ENCODE results near the gene CREBBP.

Gene CREBBP

GRCh38 chr16:3873482-3874173 lies 6.9 kb downstream of the CREBBP start:
- Mint-ChIP-seq H3K36me3 (ENCODE audit: low read depth) (peaks cover 23% of the 10 kb centered on the region), H3K9me3 (no peaks in the 10 kb centered on the region), H3K4me3 (no peak overlapping the region), H3K4me1 (ENCODE audit: low read depth) (peaks cover 52% of the 10 kb centered on the region), H3K27me3 (ENCODE audit: low read depth) (peaks cover 3% of the 10 kb centered on the region), H3K27ac (no peak overlapping the region)

- no peak overlapping the region for H3K4me3 Mint-ChIP-seq
Observed at GRCh38 chr16:3872216-3872895, 8.2 kb downstream of the CREBBP start.

GRCh38 chr16:3868967-3869366 lies 11.5 kb downstream of the CREBBP start:
- Mint-ChIP-seq H3K4me1 (ENCODE audit: low read depth) (peaks cover 35% of the 10 kb centered on the region), H3K9me3 (no peaks in the 10 kb centered on the region), H3K27me3 (ENCODE audit: low read depth) (no peaks in the 10 kb centered on the region), H3K27ac (no peak overlapping the region), H3K4me3 (no peak overlapping the region), H3K36me3 (ENCODE audit: low read depth) (peaks cover 7% of the 10 kb centered on the region)

More at GRCh38 chr16:3872216-3872895, 8.2 kb downstream of the CREBBP start:
- Mint-ChIP-seq H3K4me1 (ENCODE audit: low read depth) (peaks cover 44% of the 10 kb centered on the region), H3K27ac (no peak overlapping the region), H3K9me3 (no peaks in the 10 kb centered on the region), H3K36me3 (ENCODE audit: low read depth) (peaks cover 12% of the 10 kb centered on the region), H3K27me3 (ENCODE audit: low read depth) (no peaks in the 10 kb centered on the region)

- H3K9me3 Mint-ChIP-seq: no peaks in the 10 kb centered on the region
- H3K4me3 Mint-ChIP-seq: no peak overlapping the region
- H3K27ac Mint-ChIP-seq: no peak overlapping the region
- no peaks in the 10 kb centered on the region for H3K27me3 Mint-ChIP-seq (ENCODE audit: low read depth)
- H3K4me1 Mint-ChIP-seq (ENCODE audit: low read depth): peaks cover 33% of the 10 kb centered on the region
- H3K36me3 Mint-ChIP-seq (ENCODE audit: low read depth): peaks cover 7% of the 10 kb centered on the region
Observed at GRCh38 chr16:3868556-3868955, 12.0 kb downstream of the CREBBP start.

- Mint-ChIP-seq H3K4me3 (no peak overlapping the region), H3K27me3 (ENCODE audit: low read depth) (no peaks in the 10 kb centered on the region), H3K36me3 (ENCODE audit: low read depth) (peaks cover 5% of the 10 kb centered on the region), H3K27ac (no peak overlapping the region), H3K9me3 (no peaks in the 10 kb centered on the region), H3K4me1 (ENCODE audit: low read depth) (peaks cover 34% of the 10 kb centered on the region)
Observed at GRCh38 chr16:3866703-3867431, 13.6 kb downstream of the CREBBP start.

GRCh38 chr16:3865241-3865640 lies 15.3 kb downstream of the CREBBP start:
- no peaks in the 10 kb centered on the region for H3K27me3 Mint-ChIP-seq (ENCODE audit: low read depth)
- peaks cover 22% of the 10 kb centered on the region for H3K4me1 Mint-ChIP-seq (ENCODE audit: low read depth)
- H3K36me3 Mint-ChIP-seq (ENCODE audit: low read depth): peaks cover 2% of the 10 kb centered on the region
- H3K4me3 Mint-ChIP-seq: no peak overlapping the region
- no peak overlapping the region for H3K27ac Mint-ChIP-seq
- no peaks in the 10 kb centered on the region for H3K9me3 Mint-ChIP-seq

GRCh38 chr16:3864562-3864961 lies 16.0 kb downstream of the CREBBP start:
- Mint-ChIP-seq H3K4me1 (ENCODE audit: low read depth) (peaks cover 20% of the 10 kb centered on the region), H3K27me3 (ENCODE audit: low read depth) (no peaks in the 10 kb centered on the region), H3K27ac (no peak overlapping the region), H3K36me3 (ENCODE audit: low read depth) (peaks cover 2% of the 10 kb centered on the region), H3K4me3 (no peak overlapping the region), H3K9me3 (no peaks in the 10 kb centered on the region)

GRCh38 chr16:3863587-3863986 lies 16.9 kb downstream of the CREBBP start:
- no peaks in the 10 kb centered on the region for H3K27me3 Mint-ChIP-seq (ENCODE audit: low read depth)
- H3K27ac Mint-ChIP-seq: no peak overlapping the region
- no peaks in the 10 kb centered on the region for H3K9me3 Mint-ChIP-seq
- H3K4me3 Mint-ChIP-seq: no peak overlapping the region
- H3K36me3 Mint-ChIP-seq (ENCODE audit: low read depth): peaks cover 2% of the 10 kb centered on the region
- peaks cover 17% of the 10 kb centered on the region for H3K4me1 Mint-ChIP-seq (ENCODE audit: low read depth)

- H3K27ac Mint-ChIP-seq: no peak overlapping the region
- no peaks in the 10 kb centered on the region for H3K9me3 Mint-ChIP-seq
- no peaks in the 10 kb centered on the region for H3K27me3 Mint-ChIP-seq (ENCODE audit: low read depth)
- H3K4me1 Mint-ChIP-seq (ENCODE audit: low read depth): peaks cover 25% of the 10 kb centered on the region
- H3K36me3 Mint-ChIP-seq (ENCODE audit: low read depth): peaks cover 2% of the 10 kb centered on the region
- H3K4me3 Mint-ChIP-seq: no peak overlapping the region
Observed at GRCh38 chr16:3861808-3862451, 18.6 kb downstream of the CREBBP start.

- Mint-ChIP-seq H3K36me3 (ENCODE audit: low read depth) (no peaks in the 10 kb centered on the region), H3K4me3 (no peak overlapping the region), H3K4me1 (ENCODE audit: low read depth) (peaks cover 24% of the 10 kb centered on the region), H3K27me3 (ENCODE audit: low read depth) (no peaks in the 10 kb centered on the region), H3K9me3 (no peaks in the 10 kb centered on the region), H3K27ac (no peak overlapping the region)
Observed at GRCh38 chr16:3859889-3860288, 20.6 kb downstream of the CREBBP start.

- Mint-ChIP-seq H3K27me3 (ENCODE audit: low read depth) (no peaks in the 10 kb centered on the region), H3K36me3 (ENCODE audit: low read depth) (no peaks in the 10 kb centered on the region), H3K4me1 (ENCODE audit: low read depth) (peaks cover 35% of the 10 kb centered on the region), H3K9me3 (no peaks in the 10 kb centered on the region), H3K27ac (no peak overlapping the region), H3K4me3 (no peak overlapping the region)
Observed at GRCh38 chr16:3858801-3859200, 21.7 kb downstream of the CREBBP start.

GRCh38 chr16:3857189-3858043 lies 23.1 kb downstream of the CREBBP start:
- Mint-ChIP-seq H3K36me3 (ENCODE audit: low read depth) (no peaks in the 10 kb centered on the region), H3K27ac (no peak overlapping the region), H3K9me3 (no peaks in the 10 kb centered on the region), H3K27me3 (ENCODE audit: low read depth) (no peaks in the 10 kb centered on the region), H3K4me1 (ENCODE audit: low read depth) (peaks cover 34% of the 10 kb centered on the region), H3K4me3 (no peak overlapping the region)

- H3K4me1 Mint-ChIP-seq (ENCODE audit: low read depth): peaks cover 34% of the 10 kb centered on the region
- H3K27ac Mint-ChIP-seq: no peak overlapping the region
- H3K27me3 Mint-ChIP-seq (ENCODE audit: low read depth): no peaks in the 10 kb centered on the region
- no peak overlapping the region for H3K4me3 Mint-ChIP-seq
- H3K36me3 Mint-ChIP-seq (ENCODE audit: low read depth): no peaks in the 10 kb centered on the region
- H3K9me3 Mint-ChIP-seq: no peaks in the 10 kb centered on the region
Observed at GRCh38 chr16:3856367-3857141, 24.0 kb downstream of the CREBBP start.
